SU-DHL-6 (cell line): ENCODE measurements around the gene HS6ST1.

Source experiments
- H2AFZ ChIP-seq: fragments of 200-600 bp; sonication (generic); 2 replicates; pipeline ENCODE4 v1.6.1; 2014; ENCODE audit warnings: low read depth, mild to moderate bottlenecking, moderate library complexity, mixed read lengths, antibody characterized with exemption, low read length; ENCODE audit not compliant: severe bottlenecking
- H3F3A ChIP-seq: fragments of 200-600 bp; shearing (Covaris generic); 2 replicates; pipeline ENCODE4 v1.6.0; 2016; ENCODE audit warnings: antibody characterized with exemption, mild to moderate bottlenecking; ENCODE audit not compliant: insufficient read depth
- H3K27ac ChIP-seq: fragments of 200-600 bp; sonication (generic); 2 replicates; pipeline ENCODE4 v1.5.1; 2016; ENCODE audit warnings: low read depth, mild to moderate bottlenecking, low read length, moderate library complexity, mixed read lengths
- H3K27me3 ChIP-seq: fragments of 200-600 bp; sonication (generic), shearing (Covaris generic); 2 replicates; pipeline ENCODE4 v1.6.0; 2014; ENCODE audit warnings: mild to moderate bottlenecking, low read length
- H3K36me3 ChIP-seq: fragments of 200-600 bp; sonication (generic); 2 replicates; pipeline ENCODE4 v1.6.1; 2014; ENCODE audit warnings: mild to moderate bottlenecking, low read length, mixed read lengths
- H3K4me2 ChIP-seq: fragments of 300-600, 200-600 bp; shearing (Covaris generic), sonication (generic); 2 replicates; pipeline ENCODE4 v1.6.0; 2014; ENCODE audit warnings: low read length, low read depth, mild to moderate bottlenecking; ENCODE audit not compliant: poor library complexity, severe bottlenecking
- H3K4me3 ChIP-seq: fragments of 200-600 bp; sonication (generic); 2 replicates; pipeline ENCODE4 v1.5.1; 2014; ENCODE audit warnings: antibody characterized with exemption, low read length, mild to moderate bottlenecking, mixed read lengths; ENCODE audit not compliant: insufficient read depth, poor library complexity, severe bottlenecking
- H3K79me2 ChIP-seq: fragments of 200-600 bp; sonication (generic); 2 replicates; pipeline ENCODE4 v1.6.1; 2014; ENCODE audit warnings: mild to moderate bottlenecking, low read length, moderate library complexity; ENCODE audit not compliant: insufficient read depth
- H3K9ac ChIP-seq: fragments of 200-600 bp; sonication (generic); 2 replicates; pipeline ENCODE4 v1.7.0; 2014; ENCODE audit warnings: mild to moderate bottlenecking, low read length
- H3K9me2 ChIP-seq: fragments of 200-600 bp; sonication (generic); replicated peaks from 2 replicates; pipeline ENCODE4 v1.6.1; 2014; ENCODE audit warnings: low read length; ENCODE audit not compliant: insufficient read depth
- H3K9me3 ChIP-seq: fragments of 200-600 bp; sonication (generic); 2 replicates; pipeline ENCODE4 v1.6.1; 2014; ENCODE audit warnings: low read length, mixed read lengths; ENCODE audit not compliant: insufficient read depth
- H4K20me1 ChIP-seq: fragments of 200-600 bp; sonication (generic); 2 replicates; pipeline ENCODE4 v1.6.1; 2014; ENCODE audit warnings: low read depth, mild to moderate bottlenecking, antibody characterized with exemption, low read length, moderate library complexity, mixed read lengths
- CTCF ChIP-seq: fragments of 200-600 bp; sonication (generic); IDR thresholded peaks from one replicate; pipeline ENCODE4 v1.5.1; 2017; ENCODE audit warnings: antibody characterized with exemption, mild to moderate bottlenecking, low read length, moderate library complexity; ENCODE audit not compliant: insufficient read depth, poor library complexity, severe bottlenecking
- EZH2phosphoT487 ChIP-seq: fragments of 200-600 bp; sonication (generic), shearing (Covaris generic); conservative IDR thresholded peaks from 2 replicates; pipeline ENCODE4 v1.6.1; 2018; ENCODE audit warnings: mild to moderate bottlenecking, antibody characterized with exemption, low read length, moderate library complexity, mixed read lengths

The HS6ST1 gene

GRCh38 chr2:128249555-128249954 is 69.1 kb downstream of the HS6ST1 start:
- Histone ChIP-seq H3K79me2 (no peaks in the 10 kb centered on the region), H3K27ac (no peak overlapping the region)
- TF ChIP-seq CTCF (no peak), EZH2phosphoT487 (no peak)

GRCh38 chr2:128245813-128246212 is 72.9 kb downstream of the HS6ST1 start:
- Histone ChIP-seq H4K20me1 (no peaks in the 10 kb centered on the region), H3K27ac (no peak overlapping the region), H3K9ac (no peak overlapping the region), H3K9me3 (no peaks in the 10 kb centered on the region), H3K79me2 (no peaks in the 10 kb centered on the region), H3K4me2 (no peak overlapping the region), H3K36me3 (no peaks in the 10 kb centered on the region), H3K9me2 (no peaks in the 10 kb centered on the region), H2AFZ (no peak overlapping the region), H3K4me3 (no peak overlapping the region), H3K27me3 (no peaks in the 10 kb centered on the region), H3F3A (no peaks in the 10 kb centered on the region)
- TF ChIP-seq CTCF (no peak), EZH2phosphoT487 (no peak)

More at GRCh38 chr2:128249555-128249954, 69.1 kb downstream of the HS6ST1 start:
- Histone ChIP-seq H3K4me3 (no peak overlapping the region), H2AFZ (no peak overlapping the region), H3K36me3 (no peaks in the 10 kb centered on the region), H3K9me2 (no peaks in the 10 kb centered on the region), H3K9me3 (no peaks in the 10 kb centered on the region), H3K4me2 (no peak overlapping the region), H3F3A (no peaks in the 10 kb centered on the region), H3K9ac (no peak overlapping the region), H3K27me3 (no peaks in the 10 kb centered on the region), H4K20me1 (no peaks in the 10 kb centered on the region)

- no peaks in the 10 kb centered on the region for H3K9me3 ChIP-seq
- TF ChIP-seq CTCF (no peak), EZH2phosphoT487 (no peak)
- no peak overlapping the region for H3K9ac ChIP-seq
- no peaks in the 10 kb centered on the region for H4K20me1 ChIP-seq
- no peaks in the 10 kb centered on the region for H3K36me3 ChIP-seq
- H2AFZ ChIP-seq, result no peak overlapping the region
- H3K79me2 ChIP-seq, result no peaks in the 10 kb centered on the region
- H3K4me3 ChIP-seq, result no peak overlapping the region
- H3K9me2 ChIP-seq, result no peaks in the 10 kb centered on the region
- no peak overlapping the region for H3K4me2 ChIP-seq
- no peaks in the 10 kb centered on the region for H3K27me3 ChIP-seq
- H3F3A ChIP-seq, result no peaks in the 10 kb centered on the region
- no peak overlapping the region for H3K27ac ChIP-seq
These were observed 76.8 kb downstream of the HS6ST1 start for GRCh38 chr2:128241896-128242295.
